Osteoblast (primary cell): Measurements from ENCODE around the gene DNMT3A. TPM values are rescaled to one million over a fixed set of nuclear protein-coding genes. Genes with fewer than 3 reads are reported as not detected.

Experiments used
- DNase-seq: peaks from one replicate; pipeline ENCODE4 v3.0.0; 2011; ENCODE audit warnings: low spot score, mixed read lengths; ENCODE audit not compliant: insufficient read length; ENCODE audit errors: missing footprints
- H2AFZ ChIP-seq: 2 replicates; pipeline ENCODE4 v1.6.0; 2011; ENCODE audit warnings: mild to moderate bottlenecking, low read length
- H3K27ac ChIP-seq: 2 replicates; pipeline ENCODE4 v1.5.1; 2011; ENCODE audit warnings: mild to moderate bottlenecking, low read depth, low read length, moderate library complexity
- H3K27me3 ChIP-seq: 2 replicates; pipeline ENCODE4 v1.6.0; 2012; ENCODE audit warnings: mild to moderate bottlenecking, control low read depth, inconsistent platforms, low read length, moderate library complexity; ENCODE audit not compliant: insufficient read depth
- H3K36me3 ChIP-seq: 2 replicates; pipeline ENCODE4 v1.5.1; 2011; ENCODE audit warnings: mild to moderate bottlenecking, low read length, control low read depth, moderate library complexity; ENCODE audit not compliant: insufficient read depth
- H3K4me1 ChIP-seq: 2 replicates; pipeline ENCODE4 v1.5.1; 2011; ENCODE audit warnings: mild to moderate bottlenecking, low read length, control low read depth, moderate library complexity; ENCODE audit not compliant: insufficient read depth
- H3K4me2 ChIP-seq: 2 replicates; pipeline ENCODE4 v1.6.0; 2011; ENCODE audit warnings: mild to moderate bottlenecking, low read length; ENCODE audit not compliant: insufficient read depth
- H3K4me3 ChIP-seq: fragments of 200-600 bp; sonication (generic); 3 replicates; pipeline ENCODE4 v1.5.1; 2012; ENCODE audit warnings: mild to moderate bottlenecking, low read length, inconsistent platforms; ENCODE audit not compliant: insufficient read depth
- H3K79me2 ChIP-seq: 2 replicates; pipeline ENCODE4 v1.6.0; 2012; ENCODE audit warnings: mild to moderate bottlenecking, low read length, control low read depth, inconsistent platforms; ENCODE audit not compliant: insufficient read depth
- H3K9me3 ChIP-seq: 2 replicates; pipeline ENCODE4 v1.5.1; 2011; ENCODE audit warnings: low read depth, low read length, control low read depth
- H4K20me1 ChIP-seq: 2 replicates; pipeline ENCODE4 v1.6.0; 2012; ENCODE audit warnings: mild to moderate bottlenecking, low read length, control low read depth; ENCODE audit not compliant: insufficient read depth
- CTCF ChIP-seq: IDR thresholded peaks from 2 replicates; pipeline ENCODE4 v1.5.1; 2011; ENCODE audit warnings: mild to moderate bottlenecking, low read depth, low read length, moderate library complexity; ENCODE audit errors: extremely low read depth
- total RNA-seq: library from RNA; depleted of rRNA; stranded (reverse); fragments of >200 nt; gene quantifications from 2 replicates; pipeline ENCODE4 v1.2.3, GENCODE V29; 2012

The DNMT3A gene
- total RNA-seq, 1 donor: 18.5 TPM

- no peaks in the 10 kb centered on the region for H3K9me3 ChIP-seq
- H3K79me2 ChIP-seq: peaks cover 2% of the 10 kb centered on the region
- H3K27me3 ChIP-seq: no peaks in the 10 kb centered on the region
- no peak overlapping the region for H3K4me3 ChIP-seq
- no peak for DNase-seq
- H3K4me2 ChIP-seq: no peak overlapping the region
- H3K4me1 ChIP-seq: no peaks in the 10 kb centered on the region
- H2AFZ ChIP-seq: no peak overlapping the region
- peaks cover 24% of the 10 kb centered on the region for H4K20me1 ChIP-seq
- no peak overlapping the region for H3K27ac ChIP-seq
- no peaks in the 10 kb centered on the region for H3K36me3 ChIP-seq
- TF ChIP-seq CTCF: no peak
Observed at GRCh38 chr2:25314514-25315315, 27.0 kb downstream of the DNMT3A start.

GRCh38 chr2:25313711-25314513 is 27.8 kb downstream of the DNMT3A start:
- H3K4me1 ChIP-seq: no peaks in the 10 kb centered on the region
- no peak for TF ChIP-seq CTCF
- peaks cover 2% of the 10 kb centered on the region for H3K79me2 ChIP-seq
- no peak overlapping the region for H3K4me3 ChIP-seq
- H2AFZ ChIP-seq: no peak overlapping the region
- H3K27me3 ChIP-seq: no peaks in the 10 kb centered on the region
- no peaks in the 10 kb centered on the region for H3K36me3 ChIP-seq
- H4K20me1 ChIP-seq: peaks cover 31% of the 10 kb centered on the region
- no peaks in the 10 kb centered on the region for H3K9me3 ChIP-seq
- no peak overlapping the region for H3K4me2 ChIP-seq
- no peak for DNase-seq
- H3K27ac ChIP-seq: no peak overlapping the region

GRCh38 chr2:25312958-25313710 is 28.6 kb downstream of the DNMT3A start:
- Histone ChIP-seq H2AFZ (no peak overlapping the region), H3K36me3 (no peaks in the 10 kb centered on the region), H3K27ac (no peak overlapping the region), H3K4me1 (no peaks in the 10 kb centered on the region), H3K4me2 (no peak overlapping the region), H4K20me1 (peaks cover 36% of the 10 kb centered on the region), H3K4me3 (no peak overlapping the region), H3K27me3 (no peaks in the 10 kb centered on the region), H3K9me3 (no peaks in the 10 kb centered on the region), H3K79me2 (peaks cover 2% of the 10 kb centered on the region)
- TF ChIP-seq CTCF: no peak
- no peak for DNase-seq
